Measurements from ENCODE around the gene B4GALNT4. TPM values are rescaled to one million over a fixed set of nuclear protein-coding genes. Genes with fewer than 3 reads are reported as not detected.

The B4GALNT4 gene
- total and polyA plus RNA-seq, 9 donors = 12.9 to 34.1 (median 20.6) TPM

GRCh38 chr11:368414-369335 is 624 bp upstream of the B4GALNT4 start:
- H3K4me1 ChIP-seq (ENCODE audit: control insufficient read depth, insufficient read depth, low read length) = peaks cover 16% of the 10 kb centered on the region
- DNase-seq = peak; percentile 59
- H3K27me3 ChIP-seq (ENCODE audit: control insufficient read depth, insufficient read depth, low read length) = peaks cover 40% of the 10 kb centered on the region
- 3% methylated on average over 24 of the region's 61 CpGs for WGBS (ENCODE audit: insufficient coverage)
- H3K27ac ChIP-seq (ENCODE audit: low read length) = no peak overlapping the region
- H3K9me3 ChIP-seq (replicated peaks; ENCODE audit: control insufficient read depth, low read depth, low read length) = no peaks in the 10 kb centered on the region
- H3K4me3 ChIP-seq (ENCODE audit: low read length) = peak overlapping the region; percentile 24
- H3K36me3 ChIP-seq (ENCODE audit: control insufficient read depth, insufficient read depth, low read length) = peaks cover 4% of the 10 kb centered on the region

- WGBS (ENCODE audit: insufficient coverage) = 3% methylated on average over 22 of the region's 42 CpGs
- H3K27ac ChIP-seq (ENCODE audit: low read length) = peak overlapping the region; percentile 59
- peaks cover 5% of the 10 kb centered on the region for H3K36me3 ChIP-seq (ENCODE audit: control insufficient read depth, insufficient read depth, low read length)
- H3K27me3 ChIP-seq (ENCODE audit: control insufficient read depth, insufficient read depth, low read length) = peaks cover 34% of the 10 kb centered on the region
- peak overlapping the region; percentile 43 for H3K4me3 ChIP-seq (ENCODE audit: low read length)
- H3K9me3 ChIP-seq (replicated peaks; ENCODE audit: control insufficient read depth, low read depth, low read length) = no peaks in the 10 kb centered on the region
- peak; percentile 42 for DNase-seq
- peaks cover 16% of the 10 kb centered on the region for H3K4me1 ChIP-seq (ENCODE audit: control insufficient read depth, insufficient read depth, low read length)
Measured at GRCh38 chr11:370070-370941, 1.0 kb downstream of the B4GALNT4 start.

GRCh38 chr11:371051-371450 is 1.8 kb downstream of the B4GALNT4 start:
- H3K9me3 ChIP-seq (replicated peaks; ENCODE audit: control insufficient read depth, low read depth, low read length) = no peaks in the 10 kb centered on the region
- WGBS (ENCODE audit: insufficient coverage) = 80% methylated on average over 3 of the region's 5 CpGs
- no peak for DNase-seq
- H3K4me1 ChIP-seq (ENCODE audit: control insufficient read depth, insufficient read depth, low read length) = peaks cover 16% of the 10 kb centered on the region
- no peak overlapping the region for H3K27ac ChIP-seq (ENCODE audit: low read length)
- peaks cover 31% of the 10 kb centered on the region for H3K27me3 ChIP-seq (ENCODE audit: control insufficient read depth, insufficient read depth, low read length)
- peaks cover 5% of the 10 kb centered on the region for H3K36me3 ChIP-seq (ENCODE audit: control insufficient read depth, insufficient read depth, low read length)
- no peak overlapping the region for H3K4me3 ChIP-seq (ENCODE audit: low read length)

DNA sequence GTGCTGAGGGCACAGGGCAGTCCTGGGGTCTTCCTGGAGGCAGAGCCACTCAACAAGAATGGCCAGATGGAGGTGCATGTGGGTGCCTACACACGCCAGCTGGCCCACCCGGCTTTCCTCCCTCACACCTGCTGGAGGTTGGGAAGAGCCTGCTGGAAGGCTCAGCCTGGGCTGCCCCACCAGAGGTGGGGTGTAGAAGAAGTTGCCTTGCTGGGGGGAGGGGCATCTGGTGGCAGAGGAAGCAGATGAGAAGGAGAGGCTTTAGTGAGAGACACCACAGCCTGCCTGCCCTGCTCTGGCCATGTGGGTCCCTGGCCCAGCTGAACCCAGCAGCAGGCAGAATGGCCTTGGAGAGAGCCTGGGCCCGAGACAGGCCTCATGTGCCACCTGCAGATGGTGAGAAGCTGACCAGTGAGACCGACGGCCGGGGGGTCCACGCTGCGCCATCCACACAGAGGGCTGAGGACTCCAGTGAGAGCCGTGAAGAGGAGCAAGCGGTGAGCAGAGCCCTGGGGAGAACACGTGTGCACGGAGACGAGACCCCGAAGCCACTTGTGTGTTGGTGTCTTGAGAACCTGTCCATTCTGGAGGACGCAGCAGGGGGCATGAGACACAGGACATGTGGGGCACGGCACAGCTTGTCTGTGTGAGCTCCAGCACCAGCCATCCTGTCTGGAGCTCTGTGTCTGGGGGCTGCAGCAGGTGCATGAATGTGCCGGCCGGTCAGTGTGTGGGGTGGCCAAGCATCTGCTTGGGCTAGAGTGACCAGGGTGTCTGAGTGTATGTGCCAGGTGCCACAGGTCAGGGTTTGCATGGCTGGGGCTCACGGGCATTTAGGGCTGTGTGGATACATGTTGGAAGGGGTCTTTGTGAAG is 2.7 kb downstream of the B4GALNT4 start:
- Histone ChIP-seq H3K27ac (ENCODE audit: low read length) (no peak overlapping the region), H3K27me3 (ENCODE audit: control insufficient read depth, insufficient read depth, low read length) (peaks cover 30% of the 10 kb centered on the region), H3K4me3 (ENCODE audit: low read length) (no peak overlapping the region), H3K4me1 (ENCODE audit: control insufficient read depth, insufficient read depth, low read length) (peaks cover 16% of the 10 kb centered on the region), H3K36me3 (ENCODE audit: control insufficient read depth, insufficient read depth, low read length) (peaks cover 5% of the 10 kb centered on the region), H3K9me3 (replicated peaks; ENCODE audit: control insufficient read depth, low read depth, low read length) (no peaks in the 10 kb centered on the region)
- DNase-seq = no peak
- 74% methylated on average over 17 of the region's 19 CpGs for WGBS (ENCODE audit: insufficient coverage)

DNA sequence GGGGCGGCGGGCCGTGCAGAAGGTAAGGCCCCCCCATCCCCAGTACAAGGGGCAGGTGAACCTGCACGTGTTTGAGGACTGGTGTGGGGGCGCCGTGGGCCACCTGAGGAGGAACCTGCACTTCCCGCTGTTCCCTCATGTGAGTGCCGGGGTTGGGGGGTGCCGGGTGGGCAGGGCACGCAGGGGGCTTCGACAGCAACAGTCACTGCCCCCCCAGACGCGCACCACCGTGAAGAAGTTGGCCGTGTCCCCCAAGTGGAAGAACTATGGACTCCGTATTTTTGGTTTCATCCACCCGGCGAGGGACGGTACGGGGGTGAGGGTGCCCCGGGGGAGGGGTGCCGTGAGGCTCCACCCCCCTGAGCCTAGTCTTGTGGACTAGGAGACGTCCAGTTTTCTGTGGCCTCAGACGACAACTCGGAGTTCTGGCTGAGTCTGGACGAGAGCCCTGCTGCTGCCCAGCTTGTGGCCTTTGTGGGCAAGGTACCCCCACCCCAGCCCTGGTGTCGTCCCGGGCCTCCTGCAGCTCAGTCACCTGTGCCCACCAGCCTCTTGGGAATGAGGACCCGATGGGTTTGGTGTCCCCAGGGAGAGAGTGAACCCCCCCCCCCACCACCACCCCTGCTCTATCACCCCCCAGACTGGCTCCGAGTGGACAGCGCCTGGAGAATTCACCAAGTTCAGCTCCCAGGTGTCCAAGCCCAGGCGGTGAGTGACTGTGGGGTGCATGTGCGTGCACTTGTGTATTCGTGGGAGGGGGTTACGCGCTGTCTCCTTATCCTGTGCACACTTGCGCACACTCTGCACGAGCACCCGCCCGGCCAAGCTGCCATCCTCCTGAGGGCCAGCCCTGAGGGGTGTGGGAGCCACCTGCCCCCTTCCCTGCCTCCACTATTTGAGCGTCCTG is 3.8 kb downstream of the B4GALNT4 start:
- 86% methylated on average over 26 of the region's 41 CpGs for WGBS (ENCODE audit: insufficient coverage)
- no peak overlapping the region for H3K27ac ChIP-seq (ENCODE audit: low read length)
- no peaks in the 10 kb centered on the region for H3K9me3 ChIP-seq (replicated peaks; ENCODE audit: control insufficient read depth, low read depth, low read length)
- H3K4me3 ChIP-seq (ENCODE audit: low read length) = no peak overlapping the region
- peaks cover 19% of the 10 kb centered on the region for H3K27me3 ChIP-seq (ENCODE audit: control insufficient read depth, insufficient read depth, low read length)
- peaks cover 5% of the 10 kb centered on the region for H3K36me3 ChIP-seq (ENCODE audit: control insufficient read depth, insufficient read depth, low read length)
- peaks cover 15% of the 10 kb centered on the region for H3K4me1 ChIP-seq (ENCODE audit: control insufficient read depth, insufficient read depth, low read length)
- DNase-seq = no peak

- no peaks in the 10 kb centered on the region for H3K9me3 ChIP-seq (replicated peaks; ENCODE audit: control insufficient read depth, low read depth, low read length)
- H3K27ac ChIP-seq (ENCODE audit: low read length) = no peak overlapping the region
- no peak for DNase-seq
- 88% methylated on average over 16 of the region's 23 CpGs for WGBS (ENCODE audit: insufficient coverage)
- H3K36me3 ChIP-seq (ENCODE audit: control insufficient read depth, insufficient read depth, low read length) = peaks cover 5% of the 10 kb centered on the region
- peaks cover 12% of the 10 kb centered on the region for H3K27me3 ChIP-seq (ENCODE audit: control insufficient read depth, insufficient read depth, low read length)
- H3K4me1 ChIP-seq (ENCODE audit: control insufficient read depth, insufficient read depth, low read length) = peaks cover 8% of the 10 kb centered on the region
- H3K4me3 ChIP-seq (ENCODE audit: low read length) = no peak overlapping the region
Measured at GRCh38 chr11:373716-374551, 4.6 kb downstream of the B4GALNT4 start.

DNA sequence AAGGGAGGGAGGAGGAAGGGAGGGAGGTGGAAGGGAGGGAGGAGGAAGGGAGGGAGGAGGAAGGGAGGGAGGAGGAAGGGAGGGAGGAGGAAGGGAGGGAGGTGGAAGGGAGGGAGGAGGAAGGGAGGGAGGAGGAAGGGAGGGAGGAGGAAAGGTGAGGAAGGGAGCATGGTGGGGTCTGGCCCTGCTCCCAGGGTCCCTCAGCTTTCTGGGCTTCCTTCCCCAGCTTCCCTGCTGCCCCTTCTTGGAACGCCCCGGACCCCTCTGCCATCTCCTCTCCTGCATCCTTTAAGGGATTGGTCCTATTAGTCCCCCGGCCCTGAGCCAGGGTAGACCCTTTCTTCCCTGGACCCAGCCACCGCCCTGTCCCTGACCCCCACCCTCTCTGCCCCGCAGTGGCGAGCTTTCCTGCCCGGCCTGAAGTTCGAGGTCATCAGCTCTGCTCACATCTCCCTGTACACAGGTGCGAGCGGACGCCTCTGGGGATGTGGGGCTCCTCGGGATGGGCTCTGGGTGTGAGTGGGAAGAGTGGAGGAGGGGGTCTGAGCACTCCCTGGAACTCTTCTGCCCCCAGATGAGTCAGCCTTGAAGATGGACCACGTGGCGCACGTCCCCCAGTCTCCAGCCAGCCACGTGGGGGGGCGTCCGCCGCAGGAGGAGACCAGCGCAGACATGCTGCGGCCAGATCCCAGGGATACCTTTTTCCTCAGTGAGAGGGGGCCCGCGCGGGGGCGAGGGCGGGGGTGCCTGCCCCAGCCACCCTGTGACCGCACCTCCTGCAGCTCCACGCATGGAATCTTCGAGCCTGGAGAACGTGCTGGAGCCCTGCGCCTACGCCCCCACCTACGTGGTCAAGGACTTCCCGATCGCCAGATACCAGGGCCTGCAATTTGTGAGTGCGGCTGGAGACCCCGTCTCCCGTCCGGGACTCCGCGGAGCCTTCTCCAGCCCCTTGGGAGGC is 6.0 kb downstream of the B4GALNT4 start:
- peaks cover 5% of the 10 kb centered on the region for H3K36me3 ChIP-seq (ENCODE audit: control insufficient read depth, insufficient read depth, low read length)
- no peak for DNase-seq
- 89% methylated on average over 31 of the region's 41 CpGs for WGBS (ENCODE audit: insufficient coverage)

More for the DNA sequence above, 6.0 kb downstream of the B4GALNT4 start:
- Histone ChIP-seq H3K4me3 (ENCODE audit: low read length) (no peak overlapping the region), H3K27me3 (ENCODE audit: control insufficient read depth, insufficient read depth, low read length) (peaks cover 8% of the 10 kb centered on the region), H3K4me1 (ENCODE audit: control insufficient read depth, insufficient read depth, low read length) (peaks cover 4% of the 10 kb centered on the region), H3K9me3 (replicated peaks; ENCODE audit: control insufficient read depth, low read depth, low read length) (no peaks in the 10 kb centered on the region), H3K27ac (ENCODE audit: low read length) (no peak overlapping the region)

All from muscle of leg (tissue), 11 donors.